Mesendoderm (in vitro differentiated cells): ENCODE measurements around the gene GCKR.

Source experiments
- DNase-seq: peaks from one replicate; pipeline ENCODE4 v3.0.0; 2013
- H2AK5ac ChIP-seq: 2 replicates; pipeline ENCODE4 v1.6.1; 2013; ENCODE audit warnings: low read length, inconsistent platforms
- H2BK120ac ChIP-seq: 2 replicates; pipeline ENCODE4 v1.6.1; 2013; ENCODE audit warnings: low read depth, mild to moderate bottlenecking, low read length, moderate library complexity, mixed read lengths
- H2BK15ac ChIP-seq: replicated peaks from 2 replicates; pipeline ENCODE4 v1.6.1; 2013; ENCODE audit warnings: low read depth, mild to moderate bottlenecking, moderate library complexity
- H2BK5ac ChIP-seq: 2 replicates; pipeline ENCODE4 v1.6.1; 2013; ENCODE audit warnings: low read length, inconsistent platforms
- H3K18ac ChIP-seq: 2 replicates; pipeline ENCODE4 v1.6.1; 2013; ENCODE audit warnings: mild to moderate bottlenecking, low read length, mixed read lengths
- H3K23ac ChIP-seq: one replicate; pipeline ENCODE4 v1.6.1; 2013; ENCODE audit warnings: low read length
- H3K27ac ChIP-seq: 2 replicates; pipeline ENCODE4 v1.5.1; 2013; ENCODE audit warnings: low read depth, mild to moderate bottlenecking, inconsistent platforms, low read length, moderate library complexity
- H3K27me3 ChIP-seq: 2 replicates; pipeline ENCODE4 v1.6.1; 2013; ENCODE audit warnings: low read length, control low read depth, mild to moderate bottlenecking, inconsistent platforms; ENCODE audit not compliant: insufficient read depth, poor library complexity
- H3K36me3 ChIP-seq: 2 replicates; pipeline ENCODE4 v1.6.1; 2013; ENCODE audit warnings: low read length, inconsistent platforms; ENCODE audit not compliant: control insufficient read depth, insufficient read depth
- H3K4ac ChIP-seq: one replicate; pipeline ENCODE4 v1.6.1; 2013; ENCODE audit warnings: low read depth, mild to moderate bottlenecking, low read length, moderate library complexity
- H3K4me1 ChIP-seq: 2 replicates; pipeline ENCODE4 v1.6.1; 2013; ENCODE audit warnings: low read depth, low read length, inconsistent platforms; ENCODE audit not compliant: control insufficient read depth
- H3K4me2 ChIP-seq: 2 replicates; pipeline ENCODE4 v1.6.1; 2013; ENCODE audit warnings: low read length
- H3K4me3 ChIP-seq: 2 replicates; pipeline ENCODE4 v1.5.1; 2013; ENCODE audit warnings: mild to moderate bottlenecking, low read length
- H3K56ac ChIP-seq: one replicate; pipeline ENCODE4 v1.6.1; 2013; ENCODE audit warnings: low read length
- H3K79me1 ChIP-seq: 2 replicates; pipeline ENCODE4 v1.6.1; 2013; ENCODE audit warnings: low read length, inconsistent platforms
- H3K79me2 ChIP-seq: 2 replicates; pipeline ENCODE4 v1.6.1; 2013; ENCODE audit warnings: mild to moderate bottlenecking, low read length; ENCODE audit not compliant: control insufficient read depth, insufficient read depth
- H3K9ac ChIP-seq: 2 replicates; pipeline ENCODE4 v1.6.1; 2013; ENCODE audit warnings: low read length, inconsistent platforms
- H4K5ac ChIP-seq: one replicate; pipeline ENCODE4 v1.6.1; 2013; ENCODE audit warnings: low read length
- H4K8ac ChIP-seq: one replicate; pipeline ENCODE4 v1.6.1; 2013; ENCODE audit warnings: low read depth, mild to moderate bottlenecking, control low read depth, low read length, moderate library complexity
- WGBS: extraction: QIAGEN DNeasy Blood & Tissue Kit; methylation state at CpG from one replicate; pipeline ENCODE4 v1.1.7; 2013; ENCODE audit warnings: low lambda C conversion rate, missing lambda C conversion rate; ENCODE audit not compliant: insufficient coverage; ENCODE audit errors: extremely low coverage; 5-methylcytosine and 5-hydroxymethylcytosine counted together

Gene GCKR

DNA sequence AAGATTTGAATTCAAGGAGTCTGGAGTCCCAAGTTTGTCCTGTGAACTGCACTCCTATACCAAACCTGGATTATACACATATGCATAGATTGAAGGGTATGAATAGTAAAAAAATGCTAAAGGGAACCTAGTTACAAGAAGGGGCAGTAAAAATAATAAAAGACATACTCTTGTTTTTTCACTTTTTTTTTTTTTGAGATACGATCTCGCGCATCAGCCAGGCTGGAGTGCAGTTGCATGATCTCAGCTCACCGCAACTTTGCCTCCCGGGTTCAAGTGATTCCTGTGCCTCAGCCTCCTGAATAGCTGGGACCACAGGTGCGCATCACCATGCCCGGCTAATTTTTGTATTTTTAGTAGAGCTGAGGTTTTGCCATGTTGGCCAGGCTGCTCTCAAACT, 32.2 kb upstream of the GCKR start:
- Histone ChIP-seq H3K56ac (no peak overlapping the region), H3K79me2 (no peaks in the 10 kb centered on the region), H3K18ac (no peak overlapping the region), H3K4me1 (no peaks in the 10 kb centered on the region), H2BK15ac (no peak overlapping the region), H4K5ac (no peak overlapping the region), H2AK5ac (no peak overlapping the region), H3K79me1 (no peaks in the 10 kb centered on the region), H3K23ac (no peak overlapping the region), H3K27ac (no peak overlapping the region), H3K4ac (no peak overlapping the region), H3K4me3 (no peak overlapping the region), H4K8ac (no peak overlapping the region), H2BK5ac (no peak overlapping the region), H3K9ac (no peak overlapping the region), H2BK120ac (no peak overlapping the region), H3K4me2 (no peak overlapping the region), H3K27me3 (no peaks in the 10 kb centered on the region), H3K36me3 (peaks cover 2% of the 10 kb centered on the region)
- DNase-seq = no peak
- no CpG with 5 or more reads among the region's 7 CpGs for WGBS

DNA sequence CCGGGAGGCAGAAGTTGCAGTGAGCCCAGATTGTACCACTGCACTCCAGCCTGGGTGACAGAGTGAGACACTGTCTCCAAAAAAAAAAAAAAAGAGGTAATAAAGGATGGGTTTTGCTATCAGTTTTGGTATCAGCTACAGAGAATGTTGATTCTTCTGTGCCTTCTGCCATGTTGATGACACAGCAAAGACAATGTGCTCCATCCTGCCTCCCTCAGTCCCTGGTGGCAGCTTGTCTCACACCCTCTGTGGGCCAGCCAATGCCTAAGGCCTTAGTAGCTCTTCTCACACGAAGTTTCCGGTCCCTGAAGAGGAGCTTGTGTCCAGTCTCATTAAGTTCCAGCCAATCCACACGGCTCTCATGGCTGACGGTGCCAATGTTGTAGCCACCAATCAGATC, 24.7 kb upstream of the GCKR start:
- H4K8ac ChIP-seq = no peak overlapping the region
- H3K23ac ChIP-seq = no peak overlapping the region
- H3K4me2 ChIP-seq = no peak overlapping the region
- H3K79me1 ChIP-seq = no peaks in the 10 kb centered on the region
- H3K4me3 ChIP-seq = no peak overlapping the region
- H2BK15ac ChIP-seq = no peak overlapping the region
- no peaks in the 10 kb centered on the region for H3K79me2 ChIP-seq
- no peak overlapping the region for H3K27ac ChIP-seq
- no peak overlapping the region for H2AK5ac ChIP-seq
- peak; percentile 62 for DNase-seq
- no peaks in the 10 kb centered on the region for H3K4me1 ChIP-seq
- H3K36me3 ChIP-seq = no peaks in the 10 kb centered on the region
- no peak overlapping the region for H4K5ac ChIP-seq
- no peak overlapping the region for H3K9ac ChIP-seq
- no peak overlapping the region for H2BK5ac ChIP-seq
- no peak overlapping the region for H2BK120ac ChIP-seq
- H3K4ac ChIP-seq = no peak overlapping the region
- no peaks in the 10 kb centered on the region for H3K27me3 ChIP-seq
- no peak overlapping the region for H3K18ac ChIP-seq
- no CpG with 5 or more reads among the region's 5 CpGs for WGBS
- H3K56ac ChIP-seq = no peak overlapping the region

DNA sequence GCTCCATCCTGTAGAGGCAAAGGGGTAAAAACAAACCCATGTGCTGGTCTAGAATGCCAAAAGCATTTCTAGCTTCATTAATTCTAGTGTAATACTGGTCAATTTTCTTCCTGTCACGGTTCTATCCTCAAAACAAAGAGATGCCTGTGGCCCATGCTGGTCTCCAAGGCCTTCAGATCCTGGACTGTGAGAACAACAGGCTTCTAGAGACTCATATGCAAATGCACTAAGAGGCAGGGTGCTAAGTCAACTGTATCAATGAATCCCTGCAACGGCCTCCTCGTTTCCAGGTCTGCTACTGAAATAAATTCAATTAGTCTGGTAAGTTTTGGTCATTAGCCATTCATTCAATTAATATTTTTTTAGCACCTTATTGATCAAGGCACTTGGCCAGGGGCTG, 11.1 kb upstream of the GCKR start:
- DNase-seq = no peak
- Histone ChIP-seq H2AK5ac (no peak overlapping the region), H3K56ac (no peak overlapping the region), H2BK15ac (no peak overlapping the region), H3K23ac (no peak overlapping the region), H3K4me2 (no peak overlapping the region), H3K9ac (no peak overlapping the region), H3K27me3 (no peaks in the 10 kb centered on the region), H4K5ac (no peak overlapping the region), H3K18ac (no peak overlapping the region), H3K27ac (no peak overlapping the region), H3K4ac (no peak overlapping the region), H3K4me3 (no peak overlapping the region), H3K79me2 (no peaks in the 10 kb centered on the region), H3K36me3 (no peaks in the 10 kb centered on the region), H3K4me1 (no peaks in the 10 kb centered on the region), H4K8ac (no peak overlapping the region), H2BK120ac (no peak overlapping the region), H2BK5ac (no peak overlapping the region), H3K79me1 (peaks cover 2% of the 10 kb centered on the region)
- whole genome bisulfite sequencing = no CpG with 5 or more reads among the region's 3 CpGs

DNA sequence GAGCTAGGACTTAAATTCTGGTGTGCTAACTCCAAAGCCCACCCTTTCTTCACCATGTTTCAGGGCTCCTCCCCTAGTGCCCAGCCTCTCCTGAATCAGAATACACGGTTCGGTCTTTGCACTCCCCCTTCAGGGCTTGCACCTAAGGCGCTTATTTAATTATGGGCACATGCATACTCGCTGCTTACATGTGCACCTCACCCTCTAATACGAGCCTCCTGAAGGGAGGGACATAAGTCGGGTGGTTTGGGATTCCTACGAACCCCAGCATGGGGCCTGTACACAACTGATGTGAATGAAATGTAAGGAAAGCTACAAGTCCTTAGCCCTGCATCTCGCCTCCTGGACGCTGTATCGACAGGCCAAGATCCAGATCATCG, 7.5 kb upstream of the GCKR start:
- H2BK5ac ChIP-seq = no peak overlapping the region
- H2BK15ac ChIP-seq = no peak overlapping the region
- H2AK5ac ChIP-seq = no peak overlapping the region
- peak overlapping the region; percentile 95 for H3K4me3 ChIP-seq
- H3K4me2 ChIP-seq = peak overlapping the region; percentile 100
- H3K9ac ChIP-seq = peak overlapping the region; percentile 76
- no peaks in the 10 kb centered on the region for H3K79me2 ChIP-seq
- H3K4me1 ChIP-seq = no peaks in the 10 kb centered on the region
- no peaks in the 10 kb centered on the region for H3K27me3 ChIP-seq
- H4K8ac ChIP-seq = no peak overlapping the region
- no peak overlapping the region for H3K18ac ChIP-seq
- peak; percentile 38 for DNase-seq
- H3K4ac ChIP-seq = no peak overlapping the region
- peaks cover 2% of the 10 kb centered on the region for H3K79me1 ChIP-seq
- no peak overlapping the region for H2BK120ac ChIP-seq
- peak overlapping the region; percentile 86 for H3K56ac ChIP-seq
- WGBS = no CpG with 5 or more reads among the region's 11 CpGs
- no peak overlapping the region for H3K23ac ChIP-seq
- no peak overlapping the region for H3K27ac ChIP-seq
- H3K36me3 ChIP-seq = no peaks in the 10 kb centered on the region
- H4K5ac ChIP-seq = no peak overlapping the region

DNA sequence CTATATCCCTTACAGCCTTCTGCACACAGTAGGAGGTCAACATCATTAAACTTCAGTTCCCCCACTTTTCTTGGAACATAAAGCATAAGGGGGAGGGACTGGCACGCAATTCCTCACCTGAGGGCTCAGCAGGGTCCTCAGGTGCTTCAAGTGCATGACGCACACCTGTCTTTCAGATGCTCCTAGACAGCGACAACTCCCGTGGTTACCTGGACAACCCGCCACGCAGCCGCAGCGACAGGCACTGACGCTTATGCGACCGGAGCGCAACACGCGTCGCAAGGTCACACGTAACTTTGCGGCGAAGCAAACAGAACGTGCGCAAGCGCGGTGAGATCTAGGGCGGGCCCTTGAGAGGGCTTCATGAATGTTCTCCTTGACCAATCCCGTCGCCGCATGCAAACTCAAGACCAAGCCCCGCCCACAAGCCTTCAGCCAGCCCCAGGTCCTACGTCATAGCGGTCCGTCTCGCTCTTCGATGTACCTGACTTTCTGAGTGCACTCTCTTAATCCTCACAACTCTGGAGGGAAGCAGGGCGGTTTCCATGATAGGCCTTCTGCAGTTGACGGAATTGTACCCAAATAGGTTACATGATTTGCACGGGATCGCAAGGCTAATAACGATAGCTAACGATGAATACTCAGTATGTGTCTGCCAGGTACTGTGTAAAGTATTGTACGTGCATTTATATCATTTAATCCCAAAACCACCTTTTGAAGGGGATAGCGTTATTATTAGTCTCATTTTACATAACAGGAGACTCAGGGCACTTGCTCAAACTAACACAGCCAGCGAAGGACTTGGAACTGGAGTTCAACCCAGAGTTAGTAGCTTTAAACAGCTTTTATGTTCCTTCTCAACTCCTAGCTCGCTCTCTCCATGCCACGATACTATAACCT, 6.9 kb upstream of the GCKR start, which contains the start of gene IFT172:
IFT172 (minus strand) TSS at position 246 of the 900 bp plus-strand sequence; CDS start at position 156, 90 bp downstream.
- Histone ChIP-seq H3K79me1 (peaks cover 2% of the 10 kb centered on the region), H3K27me3 (no peaks in the 10 kb centered on the region), H2AK5ac (no peak within 1 kb of the TSS), H3K56ac (peak within 1 kb of the TSS; percentile 86), H3K36me3 (no peaks in the 10 kb centered on the region), H3K4me1 (no peaks in the 10 kb centered on the region), H3K18ac (no peak within 1 kb of the TSS), H3K79me2 (no peaks in the 10 kb centered on the region), H2BK5ac (no peak within 1 kb of the TSS), H3K4me2 (peak within 1 kb of the TSS; percentile 100), H3K4ac (no peak within 1 kb of the TSS), H3K4me3 (peak within 1 kb of the TSS; percentile 95), H4K5ac (no peak within 1 kb of the TSS), H2BK120ac (no peak within 1 kb of the TSS), H3K23ac (no peak within 1 kb of the TSS), H3K27ac (no peak within 1 kb of the TSS), H3K9ac (peak within 1 kb of the TSS; percentile 76), H4K8ac (no peak within 1 kb of the TSS), H2BK15ac (no peak within 1 kb of the TSS)
- DNase-seq = peak; percentile 100
- no CpG with 5 or more reads among the region's 43 CpGs for WGBS
